GM21786 (cell line): ENCODE data around the gene CMTM7.

Experiments
- ATAC-seq: cut with Tn5 transposase; IDR thresholded peaks from one replicate; pipeline ENCODE4 v1.9.1; 2021; ENCODE audit not compliant: unreplicated experiment

The CMTM7 gene

GRCh38 chr3:32413845-32414521 lies 22.3 kb downstream of the CMTM7 start:
- no peak for ATAC-seq

GRCh38 chr3:32414522-32415202 lies 23.0 kb downstream of the CMTM7 start:
- ATAC-seq, result peak; percentile 82

- no peak for ATAC-seq
These were observed 28.1 kb downstream of the CMTM7 start for GRCh38 chr3:32419742-32420125.

- ATAC-seq, result peak; percentile 74
These were observed 28.7 kb downstream of the CMTM7 start for GRCh38 chr3:32420126-32421038.

- ATAC-seq, result no peak
These were observed 29.5 kb downstream of the CMTM7 start for GRCh38 chr3:32421185-32421584.

GRCh38 chr3:32421991-32422859 lies 30.6 kb downstream of the CMTM7 start:
- no peak for ATAC-seq

GRCh38 chr3:32422943-32423342 lies 31.3 kb downstream of the CMTM7 start:
- no peak for ATAC-seq

GRCh38 chr3:32423534-32423933 lies 31.9 kb downstream of the CMTM7 start:
- peak; percentile 37 for ATAC-seq

- ATAC-seq, result no peak
These were observed 32.4 kb downstream of the CMTM7 start for GRCh38 chr3:32423956-32424557.

GRCh38 chr3:32424581-32425250 lies 33.1 kb downstream of the CMTM7 start:
- no peak for ATAC-seq

- ATAC-seq, result peak; percentile 75
These were observed 36.7 kb downstream of the CMTM7 start for GRCh38 chr3:32428092-32429068.

- no peak for ATAC-seq
These were observed 39.2 kb downstream of the CMTM7 start for GRCh38 chr3:32430900-32431299.

GRCh38 chr3:32431481-32431880 lies 39.8 kb downstream of the CMTM7 start:
- no peak for ATAC-seq

GRCh38 chr3:32432045-32432710 lies 40.5 kb downstream of the CMTM7 start:
- no peak for ATAC-seq

GRCh38 chr3:32432711-32433530 lies 41.3 kb downstream of the CMTM7 start:
- peak; percentile 40 for ATAC-seq

GRCh38 chr3:32434206-32434605 lies 42.6 kb downstream of the CMTM7 start:
- no peak for ATAC-seq
